K562 (cell line): ENCODE data around the gene UNC119. TPM values are rescaled to one million over a fixed set of nuclear protein-coding genes. Genes with fewer than 3 reads are reported as not detected.

Experiments used
- ATAC-seq: fragments of 200-7000 bp; cut with Tn5 transposase; 3 replicates; pipeline ENCODE4 v1.9.1; 2020; ENCODE audit warnings: moderate library complexity
- BruUV-seq: library from RNA; stranded (reverse); fragments of 400-500 nt; replicated peaks from 2 replicates; lab custom pipeline; 2021; lab: Mats Ljungman, UMichigan
- CTCF ChIA-PET: fragments of 300-600 bp; formaldehyde crosslinking; extraction: SDS; loops from one replicate; lab custom pipeline; 2021; ENCODE audit warnings: low intra/inter-chr PET ratio; lab: Yijun Ruan, JAX
- POLR2A ChIA-PET: fragments of 300-600, 350-650 bp; sonication (Branson Sonifier 250); formaldehyde crosslinking; extraction: SDS; loops from one replicate; lab custom pipeline; 2021; ENCODE audit warnings: antibody characterized with exemption, inconsistent platforms; lab: Yijun Ruan, JAX
- DNase-seq, 4 experiments: peaks; one replicate each; pipeline versions ENCODE4 v3.0.0 to v3.0.0-alpha.2; 2011 to 2018; ENCODE audit warnings: low spot score in 3 of 4, mixed read lengths in 3 of 4; ENCODE audit errors: extremely low read depth in 1 of 4
- FAIRE-seq: peaks from 2 replicates; lab custom pipeline; 2011; peaks lifted over from hg19 to GRCh38; lab: Jason Lieb, UNC
- H2AFZ ChIP-seq: 2 replicates; pipeline ENCODE4 v1.6.0; 2011; ENCODE audit warnings: low read depth, low read length, control low read depth, inconsistent platforms
- H3K27ac ChIP-seq: fragments of 200-600 bp; 3 replicates; pipeline ENCODE4 v1.8.0; 2011; ENCODE audit warnings: low read depth, mild to moderate bottlenecking, control low read depth, inconsistent platforms, low read length, moderate library complexity, mixed read lengths; ENCODE audit errors: extremely low read depth
- H3K27me3 ChIP-seq, 2 experiments: fragments of 300-600 bp in 1 of 2; 2 replicates in 1 of 2; 3 replicates in 1 of 2; pipeline versions ENCODE4 v1.6.0 to v1.8.0; 2011; ENCODE audit warnings: inconsistent platforms in 2 of 2, low read length in 2 of 2, mild to moderate bottlenecking in 1 of 2, mixed read lengths in 1 of 2, moderate library complexity in 1 of 2; ENCODE audit not compliant: control insufficient read depth in 2 of 2, insufficient read depth in 2 of 2
- H3K36me3 ChIP-seq: fragments of 300-600 bp; 3 replicates; pipeline ENCODE4 v1.8.0; 2011; ENCODE audit warnings: mild to moderate bottlenecking, low read length, inconsistent platforms; ENCODE audit not compliant: control insufficient read depth, insufficient read depth
- H3K4me1 ChIP-seq, 2 experiments: fragments of 200-600 bp in 1 of 2; replicated peaks in 1 of 2; 2 replicates in 1 of 2; 3 replicates in 1 of 2; pipeline versions ENCODE4 v1.5.1 to v1.8.0; 2011; ENCODE audit warnings: inconsistent platforms in 2 of 2, low read length in 2 of 2, mild to moderate bottlenecking in 1 of 2, mixed read lengths in 1 of 2, moderate library complexity in 1 of 2; ENCODE audit not compliant: control insufficient read depth in 2 of 2, insufficient read depth in 2 of 2
- H3K4me2 ChIP-seq: 2 replicates; pipeline ENCODE4 v1.6.1; 2011; ENCODE audit warnings: low read length, control low read depth, inconsistent platforms, mixed read lengths; ENCODE audit not compliant: insufficient read depth
- H3K4me3 ChIP-seq: fragments of 200-600 bp; sonication (generic), shearing (Covaris generic); 2 replicates; pipeline ENCODE4 v1.5.1; 2016; ENCODE audit warnings: control low read depth, inconsistent platforms
- H3K79me2 ChIP-seq: fragments of 200-600 bp; 3 replicates; pipeline ENCODE4 v1.8.0; 2011; ENCODE audit warnings: low read length, inconsistent platforms; ENCODE audit not compliant: control insufficient read depth, insufficient read depth
- H3K9ac ChIP-seq, 2 experiments: 2 replicates each; pipeline versions ENCODE4 v1.6.0 to v1.6.1; 2011; ENCODE audit warnings: low read depth in 2 of 2, low read length in 2 of 2, control low read depth in 1 of 2, inconsistent platforms in 1 of 2, mild to moderate bottlenecking in 1 of 2, mixed read lengths in 1 of 2; ENCODE audit not compliant: insufficient read depth in 1 of 2
- H3K9me1 ChIP-seq: one replicate; pipeline ENCODE4 v1.6.0; 2011; ENCODE audit warnings: inconsistent platforms, mild to moderate bottlenecking, low read length, moderate library complexity; ENCODE audit not compliant: control insufficient read depth, insufficient read depth
- H3K9me3 ChIP-seq: replicated peaks from 2 replicates; pipeline ENCODE4 v1.5.1; 2011; ENCODE audit warnings: low read depth, low read length, inconsistent platforms; ENCODE audit not compliant: control insufficient read depth, insufficient read depth
- H4K20me1 ChIP-seq: replicated peaks from 2 replicates; pipeline ENCODE4 v1.6.1; 2011; ENCODE audit warnings: low read length, inconsistent platforms, mixed read lengths; ENCODE audit not compliant: control insufficient read depth, insufficient read depth
- BRCA1 ChIP-seq, 2 experiments: fragments of 450-650 bp in 1 of 2; sonication (generic) in 1 of 2; formaldehyde crosslinking in 1 of 2; IDR thresholded peaks; 2 replicates each; pipeline versions ENCODE4 v1.5.0 to v1.6.1; 2017 to 2020; ENCODE audit warnings: mild to moderate bottlenecking in 1 of 2, missing genetic modification reagents in 1 of 2
- MTA3 ChIP-seq: fragments of 450-650 bp; formaldehyde crosslinking; IDR thresholded peaks from 2 replicates; pipeline ENCODE4 v1.6.1; 2017; ENCODE audit warnings: mild to moderate bottlenecking, borderline replicate concordance
- TAF1 ChIP-seq: IDR thresholded peaks from 2 replicates; pipeline ENCODE4 v1.6.1; 2011; ENCODE audit warnings: mild to moderate bottlenecking, low read length, moderate library complexity; ENCODE audit not compliant: insufficient read depth, control insufficient read depth, severe bottlenecking; ENCODE audit errors: extremely low read depth
- WGBS: fragments of 100-300 bp; shearing (Covaris generic); methylation state at CpG from one replicate; pipeline ENCODE4 v1.1.6; 2016; ENCODE audit warnings: low coverage, mixed read lengths; ENCODE audit not compliant: insufficient coverage; ENCODE audit errors: missing lambda C conversion rate; 5-methylcytosine and 5-hydroxymethylcytosine counted together
- in situ Hi-C: fragments of 300-500 bp; cut with MboI; formaldehyde crosslinking; loops from 4 replicates; pipeline ENCODE4 v1.15.0; 2018; ENCODE audit warnings: inconsistent platforms, mixed read lengths
- intact Hi-C: fragments of 100-400 bp; cut with micrococcal nuclease; formaldehyde crosslinking; loops from 2 replicates; pipeline ENCODE4 v1.14.2; 2022
- polyA plus RNA-seq, 8 experiments: library from polyadenylated mRNA; depleted of rRNA in 4 of 8; stranded (reverse) in 5 of 8; unstranded in 3 of 8; fragments of >200 nt; fragmentation: Nextera tagmentation in 2 of 8; fragmentation: Illumina TruSeq in 1 of 8; extraction: Ambion mirVana in 2 of 8; extraction: Trizol in 1 of 8; gene quantifications; 2 replicates each; pipeline versions ENCODE4 v1.2.1 to v1.2.3, GENCODE V29; 2011 to 2014; ENCODE audit warnings: inconsistent platforms in 1 of 8, missing spikeins in 1 of 8
- total RNA-seq, 7 experiments: library from RNA; depleted of rRNA in 6 of 7; stranded (reverse); fragments of >200 nt in 6 of 7; fragmentation: Illumina TruSeq in 2 of 7; extraction: Trizol in 2 of 7; gene quantifications; 2 replicates each; pipeline versions ENCODE4 v1.2.1 to v1.2.3, GENCODE V29; 2011 to 2021; ENCODE audit warnings: low replicate concordance in 1 of 7
- TF ChIP-seq, protein P1 (sequence below): fragments of 450-650 bp; IDR thresholded peaks from 2 replicates; pipeline ENCODE4 v1.6.1; 2018; ENCODE audit warnings: mild to moderate bottlenecking, low read depth; ENCODE audit not compliant: partially characterized antibody

Gene UNC119
- total and polyA plus RNA-seq, 9 of the 15 experiments (the other 6 are each of a cell fraction or from before 2014, with no cell fraction given), result 0.37 to 47.7 (median 16.3) TPM

DNA sequence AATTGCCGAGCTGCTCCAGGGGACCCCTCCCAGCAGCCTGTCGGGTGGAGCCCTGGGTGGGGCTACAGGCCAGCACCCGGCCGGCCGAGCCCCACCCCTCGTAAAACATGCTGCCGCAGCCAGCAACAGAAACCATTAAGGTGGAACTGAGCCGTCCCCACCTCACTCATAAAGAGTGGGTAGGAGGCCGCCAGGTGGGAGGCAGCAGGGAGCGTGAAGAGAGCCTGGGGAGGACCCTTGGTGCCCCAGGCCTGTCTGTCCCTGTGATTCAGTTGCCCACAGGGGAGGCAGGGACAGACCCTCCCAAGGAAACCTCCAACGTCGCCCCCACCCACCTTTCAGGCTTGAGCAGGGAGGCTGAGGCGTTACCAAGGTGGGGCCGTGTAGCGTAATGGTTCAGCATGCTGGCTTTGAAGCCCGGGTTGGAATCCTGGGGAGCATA is 37.8 kb downstream of the UNC119 start:
- Histone ChIP-seq H3K9me1 (no peaks in the 10 kb centered on the region), H2AFZ (no peak overlapping the region), H3K4me1 (peaks cover 0 to 11% of the 10 kb centered on the region in 2 experiments; a peak in 2 of 5 replicates), H3K4me3 (no peak overlapping the region), H3K27ac (no peak overlapping the region), H3K4me2 (no peak overlapping the region), H3K36me3 (no peaks in the 10 kb centered on the region), H3K9ac (peak overlapping the region in 1 of 2 experiments; percentile 68; a peak in 2 of 4 replicates), H4K20me1 (peaks cover 6% of the 10 kb centered on the region), H3K27me3 (peaks cover 2 to 43% of the 10 kb centered on the region in 2 experiments; a peak in 3 of 5 replicates), H3K9me3 (no peaks in the 10 kb centered on the region; the same call in 1 of the 2 replicates), H3K79me2 (no peaks in the 10 kb centered on the region)
- in situ Hi-C loops, result no loop called here
- peak in 2 of 4 experiments; percentile 38 for DNase-seq
- no peak for FAIRE-seq
- under 1% methylated on average over 15 of the region's 16 CpGs for WGBS
- ChIA-PET POLR2A (interaction anchor here (0.9 kb wide), 1 partner anchor 14 kb away, joined by 3 read pairs; no protein-coding TSS in a partner anchor), CTCF (no interaction called here)
- no peak for ATAC-seq
- TF ChIP-seq BRCA1 (IDR thresholded peaks at IDR 0.05) (no peak), BRCA1 (CRISPR knock-in tag; IDR thresholded peaks at IDR 0.05) (no peak), MTA3 (no peak), TAF1 (no peak)
- TF ChIP-seq, protein P1, sequence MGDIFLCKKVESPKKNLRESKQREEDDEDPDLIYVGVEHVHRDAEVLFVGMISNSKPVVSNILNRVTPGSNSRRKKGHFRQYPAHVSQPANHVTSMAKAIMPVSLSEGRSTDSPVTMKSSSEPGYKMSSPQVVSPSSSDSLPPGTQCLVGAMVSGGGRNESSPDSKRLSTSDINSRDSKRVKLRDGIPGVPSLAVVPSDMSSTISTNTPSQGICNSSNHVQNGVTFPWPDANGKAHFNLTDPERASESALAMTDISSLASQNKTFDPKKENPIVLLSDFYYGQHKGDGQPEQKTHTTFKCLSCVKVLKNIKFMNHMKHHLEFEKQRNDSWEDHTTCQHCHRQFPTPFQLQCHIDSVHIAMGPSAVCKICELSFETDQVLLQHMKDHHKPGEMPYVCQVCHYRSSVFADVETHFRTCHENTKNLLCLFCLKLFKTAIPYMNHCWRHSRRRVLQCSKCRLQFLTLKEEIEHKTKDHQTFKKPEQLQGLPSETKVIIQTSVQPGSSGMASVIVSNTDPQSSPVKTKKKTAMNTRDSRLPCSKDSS, result no peak
- intact Hi-C loops, result loop anchor here (5.0 kb wide), 1 partner anchor 33 kb away; no protein-coding TSS in a partner anchor
- BruUV-seq, result no TSS peak
